K562 (cell line): ENCODE results near the gene RNF40. TPM values are rescaled to one million over a fixed set of nuclear protein-coding genes. Genes with fewer than 3 reads are reported as not detected.

ENCODE experiments used
- FOXK1 ChIP-seq: sonication (generic); formaldehyde crosslinking; IDR thresholded peaks from 2 replicates; pipeline ENCODE4 v1.8.0; 2022; ENCODE audit warnings: missing genetic modification reagents, mild to moderate bottlenecking, borderline replicate concordance
- FOXK2 ChIP-seq, 2 experiments: fragments of 450-650 bp; IDR thresholded peaks in 1 of 2; conservative IDR thresholded peaks in 1 of 2; 2 replicates each; pipeline ENCODE4 v1.6.1; 2016; ENCODE audit warnings: low read depth in 2 of 2, mild to moderate bottlenecking in 1 of 2
- GTF2E2 ChIP-seq: fragments of 200-800 bp; sonication (Bioruptor generic); IDR thresholded peaks from 2 replicates; pipeline ENCODE4 v1.6.1; 2016; ENCODE audit warnings: missing genetic modification characterization, missing compliant biosample characterization
- MTA2 ChIP-seq: fragments of 450-650 bp; IDR thresholded peaks from 2 replicates; pipeline ENCODE4 v1.6.1; 2016; ENCODE audit warnings: low read depth
- PCBP1 ChIP-seq: fragments of 200-400 bp; formaldehyde crosslinking; IDR thresholded peaks from 2 replicates; pipeline ENCODE4 v1.6.1; 2018; ENCODE audit warnings: mild to moderate bottlenecking, low read depth, low read length; ENCODE audit not compliant: poor library complexity, severe bottlenecking
- POLR2H ChIP-seq: IDR thresholded peaks from 2 replicates; pipeline ENCODE4 v1.6.1; 2016; ENCODE audit warnings: missing genetic modification characterization, low read depth, mild to moderate bottlenecking, control low read depth, missing compliant biosample characterization, moderate library complexity
- RBM25 ChIP-seq: fragments of 200-400 bp; formaldehyde crosslinking; IDR thresholded peaks from 2 replicates; pipeline ENCODE4 v1.6.1; 2018; ENCODE audit warnings: low read length, low read depth, moderate library complexity; ENCODE audit not compliant: severe bottlenecking
- SMAD4 ChIP-seq: fragments of 250-450 bp; sonication (Bioruptor Pico); conservative IDR thresholded peaks from 2 replicates; pipeline ENCODE4 v1.8.0; 2021; ENCODE audit warnings: inconsistent platforms, mild to moderate bottlenecking, moderate library complexity
- SOX6 ChIP-seq: fragments of 450-650 bp; IDR thresholded peaks from 2 replicates; pipeline ENCODE4 v1.6.1; 2014; ENCODE audit warnings: mild to moderate bottlenecking
- TAF7 ChIP-seq: fragments of 450-650 bp; IDR thresholded peaks from 2 replicates; pipeline ENCODE4 v1.6.1; 2016; ENCODE audit warnings: missing genetic modification characterization, missing compliant biosample characterization
- TAL1 ChIP-seq: fragments of 450-650 bp; IDR thresholded peaks from 2 replicates; pipeline ENCODE4 v1.6.1; 2016; ENCODE audit warnings: mild to moderate bottlenecking
- TFE3 ChIP-seq: fragments of 450-650 bp; formaldehyde crosslinking; IDR thresholded peaks from 2 replicates; pipeline ENCODE4 v1.4.0; 2020; ENCODE audit warnings: mild to moderate bottlenecking, mixed read lengths
- ZBTB40 ChIP-seq, 2 experiments: fragments of 450-650 bp in 1 of 2; sonication (generic) in 1 of 2; formaldehyde crosslinking in 1 of 2; IDR thresholded peaks; 2 replicates each; pipeline versions ENCODE4 v1.7.1 to v1.9.0; 2016 to 2022; ENCODE audit warnings: inconsistent platforms in 1 of 2, mild to moderate bottlenecking in 1 of 2, missing genetic modification reagents in 1 of 2
- ZNF77 ChIP-seq: fragments of 250-450 bp; sonication (Bioruptor Pico); IDR thresholded peaks from 2 replicates; pipeline ENCODE4 v1.5.0; 2020
- polyA plus RNA-seq, 8 experiments: library from polyadenylated mRNA; depleted of rRNA in 4 of 8; stranded (reverse) in 5 of 8; unstranded in 3 of 8; fragments of >200 nt; fragmentation: Nextera tagmentation in 2 of 8; fragmentation: Illumina TruSeq in 1 of 8; extraction: Ambion mirVana in 2 of 8; extraction: Trizol in 1 of 8; gene quantifications; 2 replicates each; pipeline versions ENCODE4 v1.2.1 to v1.2.3, GENCODE V29; 2011 to 2014; ENCODE audit warnings: inconsistent platforms in 1 of 8, missing spikeins in 1 of 8
- total RNA-seq, 7 experiments: library from RNA; depleted of rRNA in 6 of 7; stranded (reverse); fragments of >200 nt in 6 of 7; fragmentation: Illumina TruSeq in 2 of 7; extraction: Trizol in 2 of 7; gene quantifications; 2 replicates each; pipeline versions ENCODE4 v1.2.1 to v1.2.3, GENCODE V29; 2011 to 2021; ENCODE audit warnings: low replicate concordance in 1 of 7

RNF40 gene
- total and polyA plus RNA-seq, 9 of the 15 experiments (the other 6 are each of a cell fraction or from before 2014, with no cell fraction given), result 6.2 to 129 (median 81.5) TPM

- TF ChIP-seq ZBTB40 (IDR thresholded peaks at IDR 0.05) (peak; percentile 47; the same call in 1 of the 2 replicates), ZBTB40 (CRISPR knock-in tag; IDR thresholded peaks at IDR 0.05) (no peak), MTA2 (no peak), FOXK2 (conservative IDR thresholded peaks at IDR 0.05 in 1 of 2, IDR thresholded peaks at IDR 0.05 in 1 of 2; ENCODE audit: low read depth in 2 of 2) (0 out of 4 replicates have a peak, but pooled peaks of 1 of the 2 experiments have one; percentile 29), SOX6 (no peak; the same call in 1 of the 2 replicates), GTF2E2 (peak; percentile 73; the same call in 1 of the 2 replicates), PCBP1 (peak; percentile 60), POLR2H (peak; percentile 84), ZNF77 (CRISPR knock-in tag) (no peak; the same call in 1 of the 2 replicates), TAF7 (tag) (peak; percentile 59; the same call in 1 of the 2 replicates), FOXK1 (CRISPR knock-in tag) (no peak), SMAD4 (CRISPR knock-in tag) (0 out of 2 replicates have a peak, but pooled peaks have one; percentile 49), RBM25 (no peak), TFE3 (peak; percentile 34; the same call in 1 of the 2 replicates), TAL1 (no peak)
Observed at GRCh38 chr16:30775392-30776188, 13.5 kb downstream of the RNF40 start (continued).
